ENCODE measurements around the gene CNOT1. TPM values are rescaled to one million over a fixed set of nuclear protein-coding genes. Genes with fewer than 3 reads are reported as not detected.

Gene CNOT1
- total RNA-seq, 1 experiment from 2014 or later = 135 TPM

DNA sequence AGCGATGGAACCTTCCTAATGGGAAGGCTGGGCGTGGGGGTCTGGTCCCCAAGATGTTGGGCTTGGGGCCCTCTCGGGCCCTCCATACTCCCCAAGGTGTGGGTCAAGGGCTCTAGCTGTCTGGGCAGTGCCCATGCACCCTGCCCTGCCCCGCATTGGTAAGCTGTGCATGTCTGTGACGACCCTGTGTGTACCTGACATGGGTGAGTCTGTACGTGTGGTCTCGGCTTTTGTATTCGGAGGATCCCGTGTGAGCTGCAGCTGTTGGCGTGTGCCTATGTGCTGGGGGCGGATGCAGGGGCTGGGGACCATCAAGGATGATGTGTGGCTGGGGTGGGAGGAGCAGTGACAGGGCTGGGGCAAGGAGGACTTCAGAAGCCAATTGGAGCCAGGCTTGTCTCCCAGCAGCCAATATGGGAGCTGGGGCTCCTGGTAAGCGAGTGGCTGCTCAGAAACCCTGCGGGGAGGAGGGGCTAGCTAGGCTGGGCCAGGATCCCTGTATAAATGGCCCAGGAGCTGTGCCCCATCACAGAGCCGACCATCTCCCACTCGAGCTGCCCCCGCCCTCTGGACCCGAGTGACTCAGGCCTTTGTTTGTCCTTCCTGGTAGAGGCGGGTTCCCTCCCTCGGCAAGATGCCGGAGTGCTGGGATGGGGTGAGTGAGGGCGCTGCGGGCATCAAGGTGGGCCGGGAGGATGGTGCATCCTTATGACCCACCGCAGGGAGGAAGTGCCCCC lies 129.8 kb downstream of the CNOT1 start, which contains the start of gene NDRG4:
Gene NDRG4 (plus strand): TSS at position 529 of the 737 bp plus-strand sequence. CDS start 106 bp downstream, at position 635.
- no peaks in the 10 kb centered on the region for H3K9me2 ChIP-seq (replicated peaks; ENCODE audit: low read length)
- no peaks in the 10 kb centered on the region for H4K20me1 ChIP-seq (ENCODE audit: low read length)
- ATAC-seq (peak; percentile 84), DNase-seq (peak; percentile 86)
- no TSS peak for BruUV-seq (replicated peaks)
- peak within 1 kb of the TSS; percentile 81 for H2AFZ ChIP-seq (ENCODE audit: low read length)
- no peaks in the 10 kb centered on the region for H3K9me3 ChIP-seq (ENCODE audit: low read length)
- ChIA-PET CTCF (interaction anchor here (0.6 to 1.7 kb wide), 3 partner anchors 37 to 163 kb away, joined by 3 to 20 read pairs (median 3); no protein-coding TSS in a partner anchor), POLR2A (ENCODE audit: unreplicated experiment) (interaction anchor here (0.6 kb wide), 4 partner anchors 15 to 275 kb away, joined by 4 to 8 read pairs (median 4); no protein-coding TSS in a partner anchor)
- peak within 1 kb of the TSS; percentile 99 for H3K4me2 ChIP-seq (ENCODE audit: low read length)
- H3K79me2 ChIP-seq (ENCODE audit: low read length) = no peaks in the 10 kb centered on the region
- peaks cover 7% of the 10 kb centered on the region; the same call in 1 of the 2 replicates for H3K4me1 ChIP-seq (ENCODE audit: insufficient read depth, low read length)
- no peaks in the 10 kb centered on the region for H3K36me3 ChIP-seq (ENCODE audit: low read depth, low read length)
- H3F3A ChIP-seq (ENCODE audit: low read length, unreplicated experiment) = no peaks in the 10 kb centered on the region
- intact Hi-C loops (cut with micrococcal nuclease) = no loop called here
- peak within 1 kb of the TSS; percentile 25; the same call in 1 of the 2 replicates for H3K9ac ChIP-seq (ENCODE audit: low read length)
- peak within 1 kb of the TSS; percentile 70 for H3K4me3 ChIP-seq (ENCODE audit: low read length)
- H3K27me3 ChIP-seq (ENCODE audit: low read length) = no peaks in the 10 kb centered on the region
- no peak for TF ChIP-seq EZH2 (IDR thresholded peaks at IDR 0.05; ENCODE audit: low read length, unreplicated experiment)
- no peak for TF ChIP-seq EZH2phosphoT487 (IDR thresholded peaks at IDR 0.05; ENCODE audit: borderline replicate concordance, low read length)
- TF ChIP-seq CTCF (conservative IDR thresholded peaks at IDR 0.05; ENCODE audit: low read depth, low read length) = no peak
- H3K27ac ChIP-seq (ENCODE audit: low read length) = no peak within 1 kb of the TSS

- Histone ChIP-seq H3K27me3 (ENCODE audit: low read length) (no peaks in the 10 kb centered on the region), H3K27ac (ENCODE audit: low read length) (no peak overlapping the region), H3K9me2 (replicated peaks; ENCODE audit: low read length) (no peaks in the 10 kb centered on the region), H3K9ac (ENCODE audit: low read length) (no peak overlapping the region), H3K4me2 (ENCODE audit: low read length) (no peak overlapping the region), H3K36me3 (ENCODE audit: low read depth, low read length) (no peaks in the 10 kb centered on the region), H3K4me3 (ENCODE audit: low read length) (no peak overlapping the region), H2AFZ (ENCODE audit: low read length) (no peak overlapping the region), H3K4me1 (ENCODE audit: insufficient read depth, low read length) (peaks cover 7% of the 10 kb centered on the region; the same call in 1 of the 2 replicates), H3F3A (ENCODE audit: low read length, unreplicated experiment) (no peaks in the 10 kb centered on the region), H3K9me3 (ENCODE audit: low read length) (no peaks in the 10 kb centered on the region), H4K20me1 (ENCODE audit: low read length) (no peaks in the 10 kb centered on the region), H3K79me2 (ENCODE audit: low read length) (no peaks in the 10 kb centered on the region)
- BruUV-seq (replicated peaks) = no TSS peak
- POLR2A ChIA-PET (ENCODE audit: unreplicated experiment) = no interaction called here
- CTCF ChIA-PET = no interaction called here
- DNase-seq = no peak
- intact Hi-C loops (cut with micrococcal nuclease) = no loop called here
- TF ChIP-seq EZH2 (IDR thresholded peaks at IDR 0.05; ENCODE audit: low read length, unreplicated experiment) (no peak), EZH2phosphoT487 (IDR thresholded peaks at IDR 0.05; ENCODE audit: borderline replicate concordance, low read length) (no peak), CTCF (conservative IDR thresholded peaks at IDR 0.05; ENCODE audit: low read depth, low read length) (no peak)
- ATAC-seq = no peak
Observed at GRCh38 chr16:58499092-58499511, 130.5 kb downstream of the CNOT1 start.
